ENCODE data around the gene GNG11.

GNG11 gene

GRCh38 chr7:93977211-93977950, 55.8 kb downstream of the GNG11 start:
- no peaks in the 10 kb centered on the region for H3K36me3 ChIP-seq (ENCODE audit: control insufficient read depth in 1 of 2, insufficient read depth in 2 of 2, low read length in 2 of 2)
- H3K4me1 ChIP-seq (ENCODE audit: control insufficient read depth in 1 of 2, insufficient read depth in 2 of 2, low read length in 2 of 2) = no peaks in the 10 kb centered on the region
- no peaks in the 10 kb centered on the region for H3K27me3 ChIP-seq (ENCODE audit: low read depth, low read length)
- H3K4me3 ChIP-seq (ENCODE audit: low read depth in 1 of 2, low read length in 2 of 2) = no peak overlapping the region
- no peak overlapping the region for H3K27ac ChIP-seq (ENCODE audit: low read length)
- H3K9me3 ChIP-seq (ENCODE audit: control insufficient read depth in 1 of 2, low read length in 2 of 2) = no peaks in the 10 kb centered on the region
